HG03442 (cell line): ENCODE measurements around the gene SFT2D3.

Source experiments
- ATAC-seq: cut with Tn5 transposase; IDR thresholded peaks from one replicate; pipeline ENCODE4 v1.9.1; 2021; ENCODE audit warnings: mild to moderate bottlenecking, moderate library complexity; ENCODE audit not compliant: unreplicated experiment

The SFT2D3 gene

GRCh38 chr2:127681288-127681804 is 20.0 kb upstream of the SFT2D3 start:
- no peak for ATAC-seq

GRCh38 chr2:127681976-127682857 is 19.1 kb upstream of the SFT2D3 start:
- no peak for ATAC-seq

- ATAC-seq: no peak
Observed at GRCh38 chr2:127683056-127683455, 18.2 kb upstream of the SFT2D3 start.

- no peak for ATAC-seq
Observed at GRCh38 chr2:127683757-127684156, 17.5 kb upstream of the SFT2D3 start.

- no peak for ATAC-seq
Observed at GRCh38 chr2:127685410-127686080, 15.8 kb upstream of the SFT2D3 start.

GRCh38 chr2:127688405-127688804 is 12.9 kb upstream of the SFT2D3 start:
- ATAC-seq: no peak

GRCh38 chr2:127690696-127691095 is 10.6 kb upstream of the SFT2D3 start:
- ATAC-seq: no peak

GRCh38 chr2:127694986-127695385 is 6.3 kb upstream of the SFT2D3 start:
- ATAC-seq: no peak

GRCh38 chr2:127695491-127696472 is 5.5 kb upstream of the SFT2D3 start:
- no peak for ATAC-seq

- ATAC-seq: no peak
Observed at GRCh38 chr2:127697482-127698180, 3.7 kb upstream of the SFT2D3 start.

GRCh38 chr2:127698553-127699355 is 2.5 kb upstream of the SFT2D3 start:
- ATAC-seq: no peak

GRCh38 chr2:127700527-127701192 is 637 bp upstream of the SFT2D3 start:
- peak; percentile 57 for ATAC-seq

GRCh38 chr2:127701651-127702394 is 526 bp downstream of the SFT2D3 start:
- peak; percentile 41 for ATAC-seq

- no peak for ATAC-seq
Observed at GRCh38 chr2:127702395-127703009, 1.2 kb downstream of the SFT2D3 start.

- ATAC-seq: no peak
Observed at GRCh38 chr2:127703282-127703681, 2.0 kb downstream of the SFT2D3 start.

GRCh38 chr2:127704641-127705390 is 3.5 kb downstream of the SFT2D3 start:
- ATAC-seq: no peak
